Endothelial cell (in vitro differentiated cells): Measurements from ENCODE around the gene ZNF473. TPM values are rescaled to one million over a fixed set of nuclear protein-coding genes. Genes with fewer than 3 reads are reported as not detected.
"Not testable (repeated sequence)": the region's sequence is repeated elsewhere in the genome, so short reads cannot be mapped to it uniquely, and the experiment has no call there.

Experiments
- DNase-seq: peaks from one replicate; pipeline ENCODE4 v3.0.0; 2021; ENCODE audit warnings: low spot score
- H3K27ac Mint-ChIP-seq: one replicate; pipeline ENCODE4 v1.8.0; 2021; ENCODE audit warnings: mixed read lengths, inconsistent platforms; ENCODE audit not compliant: unreplicated experiment
- H3K27me3 Mint-ChIP-seq: one replicate; pipeline ENCODE4 v1.8.0; 2021; ENCODE audit warnings: mild to moderate bottlenecking, moderate library complexity, mixed read lengths, inconsistent platforms; ENCODE audit not compliant: unreplicated experiment
- H3K36me3 Mint-ChIP-seq: one replicate; pipeline ENCODE4 v1.8.0; 2021; ENCODE audit warnings: mild to moderate bottlenecking, low read depth, mixed read lengths, inconsistent platforms; ENCODE audit not compliant: unreplicated experiment
- H3K4me1 Mint-ChIP-seq: one replicate; pipeline ENCODE4 v1.8.0; 2021; ENCODE audit warnings: mild to moderate bottlenecking, mixed read lengths, inconsistent platforms; ENCODE audit not compliant: unreplicated experiment
- H3K4me3 Mint-ChIP-seq: one replicate; pipeline ENCODE4 v1.8.0; 2021; ENCODE audit warnings: mild to moderate bottlenecking, mixed read lengths, inconsistent platforms; ENCODE audit not compliant: unreplicated experiment
- H3K9me3 Mint-ChIP-seq: one replicate; pipeline ENCODE4 v1.8.0; 2021; ENCODE audit warnings: mixed read lengths, inconsistent platforms; ENCODE audit not compliant: unreplicated experiment
- CTCF ChIP-seq: fragments of 200-600 bp; sonication (generic); IDR thresholded peaks from one replicate; pipeline ENCODE4 v1.5.0; 2021; ENCODE audit warnings: antibody characterized with exemption; ENCODE audit not compliant: unreplicated experiment
- total RNA-seq: library from RNA; stranded (reverse); fragmentation: NEBNext Ultra II Directional; extraction: Animal tissue kit (Norgen Biotek cat#: 25700); gene quantifications from one replicate; pipeline ENCODE4 v1.2.1, GENCODE V29; 2021; ENCODE audit not compliant: unreplicated experiment

Gene ZNF473
- total RNA-seq, 1 donor from 2014 or later = 10.9 TPM

- DNase-seq = no peak
- Mint-ChIP-seq H3K9me3 (peaks cover 37% of the 10 kb centered on the region), H3K36me3 (peaks cover 9% of the 10 kb centered on the region), H3K4me1 (no peaks in the 10 kb centered on the region), H3K4me3 (no peak overlapping the region), H3K27me3 (peaks cover 6% of the 10 kb centered on the region), H3K27ac (no peak overlapping the region)
- TF ChIP-seq CTCF = no peak
Measured at GRCh38 chr19:50065938-50066337, 40.1 kb downstream of the ZNF473 start.

- no peak for DNase-seq
- Mint-ChIP-seq H3K36me3 (peaks cover 15% of the 10 kb centered on the region), H3K27ac (no peak overlapping the region), H3K9me3 (peaks cover 40% of the 10 kb centered on the region), H3K27me3 (peaks cover 8% of the 10 kb centered on the region), H3K4me1 (no peaks in the 10 kb centered on the region), H3K4me3 (no peak overlapping the region)
- TF ChIP-seq CTCF = no peak
Measured at GRCh38 chr19:50067575-50067974, 41.8 kb downstream of the ZNF473 start.

GRCh38 chr19:50068382-50068781, 42.6 kb downstream of the ZNF473 start:
- not testable (repeated sequence) for H3K27ac Mint-ChIP-seq, H3K27me3 Mint-ChIP-seq, H3K4me3 Mint-ChIP-seq, H3K4me1 Mint-ChIP-seq, DNase-seq
- Mint-ChIP-seq H3K9me3 (peaks cover 40% of the 10 kb centered on the region), H3K36me3 (peaks cover 16% of the 10 kb centered on the region)

- H3K9me3 Mint-ChIP-seq = peaks cover 11% of the 10 kb centered on the region
- not testable (repeated sequence) for H3K4me1 Mint-ChIP-seq, H3K27me3 Mint-ChIP-seq, H3K4me3 Mint-ChIP-seq, DNase-seq, H3K27ac Mint-ChIP-seq, H3K36me3 Mint-ChIP-seq
Measured at GRCh38 chr19:50075076-50075475, 49.3 kb downstream of the ZNF473 start.

DNA sequence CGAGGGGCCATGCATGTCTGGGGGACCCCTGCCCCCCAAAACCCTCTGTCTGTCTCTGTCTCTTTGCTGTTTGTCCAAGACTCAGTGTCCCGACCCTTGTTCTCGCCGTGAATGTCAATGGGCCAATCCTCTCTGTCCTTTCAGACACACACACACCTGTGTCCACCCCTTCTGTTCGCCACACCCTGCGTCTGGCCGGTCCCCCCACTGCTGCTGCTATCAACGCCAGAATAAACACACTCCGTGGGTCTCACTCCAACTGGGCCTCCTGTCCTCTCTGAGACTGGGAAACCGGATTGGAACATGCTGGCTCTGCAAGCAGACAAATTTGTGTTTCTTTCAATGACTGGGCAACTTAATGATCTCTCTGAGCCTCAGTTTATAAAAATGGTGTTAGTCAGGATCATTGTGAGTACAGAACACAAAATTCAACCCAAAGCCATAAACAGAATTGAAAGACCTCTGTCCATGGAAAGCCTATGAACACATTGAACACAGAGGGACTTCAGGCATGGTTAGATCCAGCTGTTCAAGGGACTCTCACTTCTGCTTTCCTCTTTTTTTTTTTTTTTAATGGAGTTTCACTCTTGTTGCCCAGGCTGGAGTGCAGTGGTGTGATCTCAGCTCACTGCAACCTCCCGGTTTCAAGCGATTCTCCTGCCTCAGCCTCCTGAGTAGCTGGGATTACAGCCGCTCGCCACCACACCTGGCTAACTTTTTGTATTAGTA, 50.0 kb downstream of the ZNF473 start:
- not testable (repeated sequence) for H3K4me1 Mint-ChIP-seq, DNase-seq, H3K27ac Mint-ChIP-seq, H3K36me3 Mint-ChIP-seq, H3K27me3 Mint-ChIP-seq
- H3K4me3 Mint-ChIP-seq = peak overlapping the region; percentile 65
- peaks cover 11% of the 10 kb centered on the region for H3K9me3 Mint-ChIP-seq

DNA sequence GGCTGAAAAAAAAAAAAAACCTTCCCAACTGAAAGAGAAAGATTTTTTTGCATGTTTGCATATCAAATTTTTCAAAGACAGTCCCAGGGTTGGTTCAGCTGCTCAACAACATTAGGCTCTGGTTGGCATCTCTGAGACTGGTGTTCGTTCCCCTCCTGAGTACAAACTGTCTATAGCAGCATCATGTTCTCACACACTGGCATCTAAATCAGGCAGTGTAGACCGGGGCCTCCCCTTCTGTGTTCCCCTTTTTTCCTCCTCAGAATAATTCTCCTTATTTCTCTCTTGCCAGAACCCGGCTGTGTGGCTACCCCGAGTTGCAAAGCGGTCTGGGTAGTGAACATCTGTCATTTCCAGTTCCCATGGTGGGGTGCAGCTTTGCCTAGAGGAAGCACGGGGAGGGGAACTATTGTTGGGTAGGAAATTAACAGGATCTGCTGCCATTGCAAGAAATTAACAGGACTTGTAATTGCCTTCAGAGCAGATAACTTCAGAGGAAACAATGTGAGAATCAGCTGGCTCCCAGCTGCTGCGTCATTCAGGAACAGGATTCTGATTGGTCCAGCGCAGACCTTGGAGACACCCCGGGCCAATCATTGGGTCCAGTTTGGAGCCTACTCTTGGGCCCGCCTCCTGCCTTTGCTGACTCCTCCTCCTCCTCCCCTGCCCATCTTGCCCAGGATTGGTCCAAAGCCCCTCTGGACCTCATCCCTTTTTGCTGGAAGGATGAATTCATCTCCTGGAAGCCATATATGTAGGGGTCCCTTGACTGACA, 51.0 kb downstream of the ZNF473 start:
- H3K36me3 Mint-ChIP-seq, DNase-seq, H3K27me3 Mint-ChIP-seq, H3K4me1 Mint-ChIP-seq, H3K4me3 Mint-ChIP-seq, H3K27ac Mint-ChIP-seq, H3K9me3 Mint-ChIP-seq: not testable (repeated sequence)

DNA sequence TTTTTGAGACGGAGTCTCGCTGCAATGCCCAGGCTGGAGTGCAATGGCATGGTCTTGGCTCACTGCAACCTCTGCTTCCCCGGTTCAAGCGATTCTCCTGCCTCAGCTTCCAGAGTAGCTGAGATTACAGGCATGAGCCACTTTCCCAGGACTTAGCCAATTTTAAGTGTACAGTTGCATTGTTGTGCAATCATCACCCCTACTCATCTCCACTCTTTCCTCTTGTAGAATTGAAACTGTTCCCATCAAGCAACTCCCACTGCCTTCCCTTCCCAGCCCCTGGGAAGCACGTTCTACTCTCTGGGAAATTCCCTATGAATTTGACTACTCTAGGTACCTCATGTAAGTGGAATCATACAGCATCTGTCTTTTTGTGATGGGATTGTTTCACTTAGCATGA, 53.2 kb downstream of the ZNF473 start:
- not testable (repeated sequence) for H3K27ac Mint-ChIP-seq

DNA sequence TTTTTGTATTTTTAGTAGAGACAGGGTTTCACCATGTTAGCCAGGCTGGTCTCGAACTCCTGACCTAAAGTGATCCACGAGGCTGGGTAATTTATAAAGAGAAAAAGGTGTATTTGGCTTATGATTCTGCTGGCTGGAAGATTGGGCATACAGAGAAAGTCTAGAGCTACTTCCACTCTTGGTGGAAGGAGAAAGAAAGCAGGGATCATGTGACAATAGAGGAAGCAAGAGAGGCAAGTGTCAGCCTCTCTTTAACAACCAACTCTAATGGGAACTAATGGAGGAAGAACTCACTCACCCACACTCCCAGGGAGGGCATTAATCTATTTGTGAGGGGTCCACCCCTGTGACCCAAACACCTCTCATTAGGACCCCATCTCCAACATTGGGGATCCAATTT, 58.6 kb downstream of the ZNF473 start:
- not testable (repeated sequence) for H3K4me3 Mint-ChIP-seq, H3K36me3 Mint-ChIP-seq, H3K9me3 Mint-ChIP-seq, H3K27me3 Mint-ChIP-seq, H3K4me1 Mint-ChIP-seq, DNase-seq, H3K27ac Mint-ChIP-seq

More for the DNA sequence above, 53.2 kb downstream of the ZNF473 start:
- not testable (repeated sequence) for H3K4me3 Mint-ChIP-seq, H3K9me3 Mint-ChIP-seq, H3K36me3 Mint-ChIP-seq, H3K27me3 Mint-ChIP-seq, DNase-seq, H3K4me1 Mint-ChIP-seq

DNA sequence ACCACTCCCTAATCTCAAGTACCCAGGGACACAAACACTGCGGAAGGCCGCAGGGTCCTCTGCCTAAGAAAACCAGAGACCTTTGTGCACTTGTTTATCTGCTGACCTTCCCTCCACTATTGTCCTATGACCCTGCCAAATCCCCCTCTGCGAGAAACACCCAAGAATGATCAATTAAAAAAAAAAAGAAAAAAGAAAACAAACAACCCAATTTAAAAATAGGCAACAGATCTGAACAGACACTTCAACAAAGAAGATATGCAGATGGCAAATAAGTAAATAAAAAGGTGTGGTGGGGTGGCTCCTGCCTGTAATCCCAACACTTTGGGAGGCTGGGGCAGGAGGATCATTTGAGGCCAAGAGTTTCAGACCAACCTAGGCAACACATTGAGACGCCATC, 61.3 kb downstream of the ZNF473 start:
- H3K36me3 Mint-ChIP-seq, DNase-seq, H3K4me3 Mint-ChIP-seq, H3K9me3 Mint-ChIP-seq, H3K4me1 Mint-ChIP-seq, H3K27me3 Mint-ChIP-seq, H3K27ac Mint-ChIP-seq: not testable (repeated sequence)

- H3K27me3 Mint-ChIP-seq, DNase-seq, H3K4me3 Mint-ChIP-seq, H3K9me3 Mint-ChIP-seq, H3K36me3 Mint-ChIP-seq, H3K27ac Mint-ChIP-seq, H3K4me1 Mint-ChIP-seq: not testable (repeated sequence)
Measured at GRCh38 chr19:50090706-50091105, 64.9 kb downstream of the ZNF473 start.
